ENCODE measurements around the gene POLN.

Gene POLN

DNA sequence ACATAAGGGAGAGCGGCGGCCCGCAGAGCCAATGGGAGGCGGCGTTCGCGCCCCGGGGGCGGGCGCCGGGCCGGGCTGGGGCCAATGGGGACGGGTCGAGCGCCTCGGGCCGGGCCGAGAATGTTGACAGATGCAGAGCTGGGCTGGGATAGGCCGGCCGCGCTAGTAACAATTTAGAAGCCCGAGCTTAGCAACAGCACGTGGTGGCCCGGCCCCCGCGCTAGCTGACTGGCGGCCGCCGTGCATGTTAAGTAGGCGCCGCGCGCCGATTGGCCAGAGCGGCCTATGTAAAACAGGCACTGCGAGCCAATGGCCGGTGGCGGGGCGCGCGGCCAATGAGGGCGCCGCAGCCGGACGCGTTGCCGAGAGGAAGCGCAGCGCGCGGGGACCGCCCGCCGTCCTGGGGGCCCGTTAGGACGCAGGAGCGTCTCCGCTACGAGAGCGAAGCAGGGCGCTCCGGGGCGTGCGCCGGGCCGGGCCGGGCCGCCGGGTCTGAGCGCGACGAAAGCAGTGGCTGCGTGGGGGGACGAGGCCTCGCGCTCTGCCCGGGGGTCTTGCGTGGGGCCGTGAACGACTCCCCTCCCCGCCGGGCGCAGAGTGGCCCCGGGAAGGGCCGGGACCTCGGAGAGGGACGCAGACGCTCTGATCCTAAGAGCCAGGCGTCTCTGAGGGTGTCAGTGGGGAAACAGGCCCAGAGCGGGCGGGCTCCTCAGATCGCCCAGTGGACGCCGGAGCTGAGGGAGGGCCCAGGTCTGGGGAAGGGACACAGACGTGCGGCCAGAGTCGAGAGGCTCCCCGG is 20.4 kb upstream of the POLN start:
- peak; percentile 86 to 98 for DNase-seq

GRCh38 chr4:2261853-2262144 is 19.9 kb upstream of the POLN start, which contains the start of gene MXD4:
Gene MXD4, minus strand, starts transcription at chr4:2262109. Its CDS starts 129 bp downstream, at chr4:2261980.
- DNase-seq, result no peak

DNA sequence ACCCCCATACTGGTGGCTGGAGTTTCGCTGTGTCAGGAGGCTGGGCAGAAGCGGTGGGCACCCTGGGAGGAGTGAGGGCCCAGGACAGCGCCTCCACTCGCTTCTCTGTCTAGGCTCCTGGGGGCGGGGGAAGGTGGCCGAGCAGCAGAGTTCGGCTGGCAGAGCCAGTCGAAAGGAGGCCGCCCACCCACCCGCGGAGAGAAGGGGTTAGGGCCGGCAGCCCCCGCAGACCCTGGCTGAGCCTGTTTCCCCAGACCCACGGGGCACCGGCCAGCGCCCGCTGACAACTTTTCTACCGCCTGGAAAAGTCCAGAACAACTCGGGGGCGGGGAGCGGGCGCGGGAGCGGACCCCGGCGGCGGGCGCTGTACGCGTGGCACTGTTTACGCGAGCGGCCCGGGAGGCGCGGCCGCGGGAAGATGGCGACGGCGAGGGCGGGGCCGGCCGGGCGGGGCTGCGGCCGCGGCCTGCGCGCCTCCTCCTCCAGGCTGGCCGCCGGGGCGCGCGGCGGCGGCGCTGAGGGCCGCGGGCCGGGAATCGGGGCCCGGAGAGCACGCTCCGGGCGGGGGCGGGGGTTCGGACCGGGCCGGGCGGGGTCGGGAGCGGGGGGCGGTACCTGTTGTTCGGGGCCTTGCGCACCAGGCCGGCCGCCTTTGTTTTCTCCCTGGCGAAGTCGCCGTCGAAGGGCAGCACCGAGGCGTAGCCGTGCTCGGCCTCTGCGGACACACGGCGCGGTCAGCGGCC is 19.4 kb upstream of the POLN start:
- DNase-seq, result no peak

- DNase-seq, result no peak
These were observed 18.6 kb upstream of the POLN start for GRCh38 chr4:2260344-2261109.

DNA sequence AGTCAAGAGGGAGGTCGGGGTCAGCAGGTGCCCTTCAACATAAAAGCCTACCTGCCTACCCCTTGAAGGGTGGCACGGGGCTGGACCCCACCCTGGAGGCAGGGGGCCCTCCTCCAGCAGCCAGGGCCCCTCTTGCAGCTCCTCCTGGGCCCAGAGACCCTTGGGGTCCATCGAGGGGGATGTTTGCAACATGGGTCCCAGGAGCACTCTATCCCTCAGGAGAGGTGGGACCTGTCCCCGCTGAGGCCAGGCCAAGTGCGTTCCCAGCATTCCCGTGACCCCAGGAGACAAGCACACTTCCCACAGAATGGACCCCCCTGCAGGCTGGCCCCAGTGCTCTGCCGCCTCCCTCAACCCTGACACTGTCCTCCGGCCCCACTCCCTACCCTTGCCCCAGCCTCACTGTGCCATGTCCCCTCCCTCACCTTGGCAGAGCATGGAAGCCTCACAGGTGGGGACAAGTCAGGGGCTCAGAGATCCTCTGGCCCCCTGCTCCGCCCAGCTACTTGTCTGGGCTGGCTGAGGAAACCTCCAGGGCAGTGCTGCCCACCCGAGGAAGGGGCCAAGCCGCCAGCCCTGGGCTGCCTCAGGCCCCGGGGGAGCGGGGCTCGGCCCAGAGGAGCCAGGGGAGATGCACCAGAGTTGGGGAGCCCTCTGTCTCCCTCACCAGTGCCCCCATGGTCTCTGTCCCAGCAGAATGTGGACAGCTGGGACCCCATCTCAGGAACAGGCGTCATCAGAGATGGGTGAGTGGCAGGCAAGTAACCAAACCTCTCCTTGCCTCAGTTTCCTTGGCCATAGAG is 17.8 kb upstream of the POLN start:
- no peak for DNase-seq

GRCh38 chr4:2259036-2259540 is 17.2 kb upstream of the POLN start:
- DNase-seq, result no peak

DNA sequence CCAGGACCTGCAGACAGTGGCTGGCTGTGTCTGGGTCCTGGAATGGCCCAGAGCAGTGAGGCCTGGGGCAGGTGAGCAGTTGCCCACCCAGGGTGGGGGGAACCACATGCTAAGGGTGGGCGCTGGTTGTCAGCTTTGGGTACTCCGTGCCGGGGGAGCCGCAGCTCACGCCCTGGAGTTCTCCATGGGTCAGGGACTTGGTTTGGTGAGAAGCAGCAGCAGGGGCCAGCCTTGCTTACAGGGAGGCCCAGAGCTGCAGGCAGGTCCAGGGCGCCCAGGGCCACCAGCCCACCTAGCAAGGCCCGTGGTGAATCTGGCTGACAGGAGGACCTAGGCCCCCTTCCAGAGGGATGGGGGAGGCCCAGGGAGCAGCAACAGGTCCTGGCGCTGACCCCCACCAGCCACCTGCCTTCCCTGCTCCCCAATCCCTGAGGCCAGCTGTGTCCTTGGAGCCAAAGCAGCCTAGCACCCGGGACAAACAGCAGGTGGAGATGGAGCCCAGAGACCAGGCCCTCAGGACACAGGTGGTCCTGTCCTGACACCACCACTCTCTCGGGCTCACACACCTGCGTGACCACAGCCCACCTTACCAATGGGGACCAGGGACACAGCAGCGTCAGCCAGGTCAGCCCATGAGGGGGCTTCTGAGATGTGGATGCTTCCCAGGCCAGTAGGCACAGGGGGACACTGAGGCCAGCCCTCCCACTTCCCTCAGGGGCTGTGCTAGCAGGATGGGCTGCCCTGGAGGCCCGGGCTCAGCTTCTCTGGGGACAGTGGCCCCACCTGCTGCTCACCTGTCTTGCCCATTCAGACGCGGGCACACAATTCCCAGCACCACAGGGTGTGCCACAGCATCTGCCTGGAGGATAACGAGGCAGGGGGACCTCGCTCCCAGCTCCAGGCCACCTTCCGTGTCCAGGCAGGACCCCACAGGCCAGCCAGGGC is 16.4 kb upstream of the POLN start:
- DNase-seq, result no peak

DNA sequence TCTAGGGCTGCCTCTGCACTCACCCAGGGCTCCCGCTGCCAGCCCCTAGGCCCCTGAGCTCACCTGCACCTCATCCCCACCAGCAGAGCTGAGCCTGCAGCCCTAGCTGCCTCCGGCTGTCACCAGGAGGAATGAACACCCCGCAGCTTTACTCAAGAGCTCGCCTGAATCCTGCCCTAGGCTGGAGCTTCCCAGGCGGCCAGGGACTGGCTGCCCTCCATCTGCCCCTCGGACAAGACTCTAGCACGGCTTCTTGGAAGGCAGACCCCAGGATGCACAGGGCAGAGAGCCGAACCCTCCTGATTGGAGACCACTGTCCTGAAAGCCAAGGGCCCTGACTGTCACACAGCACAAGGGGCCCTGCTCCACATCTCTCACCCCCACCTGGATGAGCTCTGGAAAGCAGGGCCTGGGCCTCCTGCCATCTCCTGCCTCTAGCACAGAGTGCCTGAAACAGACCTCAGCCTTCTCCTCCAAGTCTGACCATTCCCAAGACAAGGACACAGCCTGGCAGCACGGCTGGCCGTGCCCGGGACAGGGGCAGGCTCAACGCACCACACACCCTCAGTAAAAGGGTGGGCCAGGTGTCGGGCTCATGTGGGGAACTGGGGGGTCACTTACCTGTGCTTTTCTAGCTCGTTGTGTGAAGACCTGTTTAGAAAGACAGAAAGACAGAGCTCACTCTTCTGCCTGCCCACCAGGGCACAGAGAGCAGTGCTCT is 15.6 kb upstream of the POLN start:
- DNase-seq, result no peak

DNA sequence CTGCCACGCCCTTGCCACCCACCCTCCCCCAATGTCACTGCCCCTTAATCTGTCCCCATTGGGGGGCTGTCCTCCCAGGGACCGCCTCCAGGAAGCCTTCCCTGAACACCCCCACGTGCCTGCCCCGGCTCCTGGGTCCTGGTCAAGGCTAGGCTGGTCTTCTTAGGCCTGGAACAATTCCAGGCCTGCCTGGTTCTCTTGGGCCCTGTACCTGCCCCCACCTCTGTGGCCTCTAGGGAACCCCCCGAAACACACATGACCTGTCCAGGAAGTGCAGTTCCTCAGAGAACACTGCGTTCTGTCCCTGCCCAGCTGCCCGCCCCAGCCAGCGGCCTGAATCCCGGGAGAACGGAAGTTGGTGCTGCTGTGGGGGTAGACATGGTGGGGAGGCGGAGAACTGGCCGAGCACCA is 14.9 kb upstream of the POLN start:
- no peak for DNase-seq

DNA sequence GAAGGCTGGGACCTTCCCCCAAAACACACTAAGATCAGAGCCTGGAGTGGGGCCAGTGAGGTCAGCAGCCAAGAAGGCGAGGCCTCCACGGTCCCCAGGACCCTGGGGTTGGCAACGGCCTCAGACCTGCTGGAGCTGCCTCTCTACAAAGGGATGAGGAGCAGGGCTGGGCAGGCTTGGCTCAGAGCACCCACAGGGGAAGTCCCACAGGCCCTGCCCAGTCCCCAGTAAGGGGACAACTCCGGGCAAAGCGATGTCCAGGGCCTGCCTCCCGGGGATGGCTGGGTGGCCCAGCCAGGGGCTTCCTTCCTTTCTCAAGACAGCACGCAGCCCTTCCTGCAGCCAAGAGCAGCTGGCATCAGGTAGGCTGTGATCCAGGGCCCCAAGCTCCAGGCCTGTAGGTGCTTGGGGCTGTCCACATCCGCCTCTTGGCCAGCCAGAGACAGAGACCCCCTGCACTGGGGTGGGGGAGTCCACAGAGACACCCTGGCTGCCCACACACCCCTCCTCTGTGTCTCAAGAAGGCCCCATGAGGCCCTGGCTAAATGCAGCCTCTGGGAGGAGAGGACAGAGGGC is 14.3 kb upstream of the POLN start:
- DNase-seq, result no peak

DNA sequence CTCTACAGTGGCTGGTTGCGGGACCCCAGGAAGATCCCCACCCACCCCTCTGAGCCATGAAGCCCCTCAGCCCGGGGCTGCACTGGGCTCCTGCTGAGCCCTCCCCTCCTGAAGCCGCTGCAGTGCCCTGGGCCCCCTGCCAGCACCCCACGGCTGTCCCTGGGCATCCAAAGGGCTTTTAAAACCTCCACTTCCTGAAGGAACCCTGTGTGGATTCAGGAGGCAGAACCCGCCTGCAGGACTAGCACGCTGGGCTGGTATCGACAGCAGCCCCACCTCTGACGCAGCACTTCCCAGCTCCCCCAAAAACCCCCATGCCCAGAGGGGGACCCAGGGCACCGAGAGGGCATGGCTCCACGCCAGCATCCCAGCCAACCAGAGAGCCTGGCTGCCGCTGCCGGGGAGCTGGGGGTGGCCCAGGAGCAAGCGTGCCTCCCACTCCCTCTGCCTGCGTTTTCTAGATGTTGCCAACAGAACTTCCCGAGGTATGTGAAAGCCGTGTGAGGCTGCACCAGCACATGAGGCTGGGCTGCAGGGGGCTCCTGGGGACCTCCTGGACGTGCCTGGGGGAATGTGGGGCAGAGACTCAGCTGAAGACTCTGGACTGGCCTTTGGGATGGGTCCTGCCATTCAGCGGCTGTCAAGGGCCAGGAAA is 13.7 kb upstream of the POLN start:
- DNase-seq, result peak; percentile 24 to 35

DNA sequence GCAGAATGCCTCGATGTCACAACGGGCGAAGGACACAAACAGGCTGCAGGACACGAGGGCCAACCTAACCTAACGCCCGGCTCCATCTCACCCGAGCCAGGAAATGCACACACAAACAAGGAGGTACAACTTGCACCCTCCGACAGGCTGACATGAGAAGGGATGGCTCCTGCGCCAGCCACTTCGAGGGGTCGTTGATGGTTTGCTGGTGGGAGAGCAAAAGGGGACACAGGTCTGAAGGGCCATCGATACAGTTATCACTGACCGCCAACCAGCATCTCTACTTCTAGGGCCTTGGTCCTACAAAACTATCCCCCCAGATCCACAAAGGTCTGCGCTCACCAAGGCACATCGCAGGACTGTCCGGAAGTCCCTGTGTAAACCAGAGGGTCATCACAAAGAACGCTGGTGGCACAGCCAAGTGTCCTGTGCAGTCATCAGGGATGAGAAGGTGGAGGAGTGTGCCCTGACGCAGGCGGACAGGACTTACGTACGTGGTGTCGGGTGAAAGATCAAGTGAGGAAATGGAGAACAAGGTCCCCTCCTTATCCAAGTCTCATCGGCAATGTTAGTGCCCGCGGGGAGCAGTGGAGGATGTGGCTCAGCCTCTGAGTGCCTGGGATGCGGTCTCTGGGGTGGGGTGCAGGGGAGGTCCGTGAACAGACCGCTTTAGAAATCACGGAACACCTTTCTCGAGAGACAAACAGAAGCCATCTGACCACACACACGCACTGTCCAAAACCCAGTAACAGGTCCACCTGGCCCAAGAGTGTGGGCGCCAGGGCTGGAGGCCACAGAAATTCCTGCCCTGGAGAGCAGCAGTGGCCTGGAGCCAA is 13.0 kb upstream of the POLN start:
- peak in 1 of 2 experiments; percentile 19 for DNase-seq

DNA sequence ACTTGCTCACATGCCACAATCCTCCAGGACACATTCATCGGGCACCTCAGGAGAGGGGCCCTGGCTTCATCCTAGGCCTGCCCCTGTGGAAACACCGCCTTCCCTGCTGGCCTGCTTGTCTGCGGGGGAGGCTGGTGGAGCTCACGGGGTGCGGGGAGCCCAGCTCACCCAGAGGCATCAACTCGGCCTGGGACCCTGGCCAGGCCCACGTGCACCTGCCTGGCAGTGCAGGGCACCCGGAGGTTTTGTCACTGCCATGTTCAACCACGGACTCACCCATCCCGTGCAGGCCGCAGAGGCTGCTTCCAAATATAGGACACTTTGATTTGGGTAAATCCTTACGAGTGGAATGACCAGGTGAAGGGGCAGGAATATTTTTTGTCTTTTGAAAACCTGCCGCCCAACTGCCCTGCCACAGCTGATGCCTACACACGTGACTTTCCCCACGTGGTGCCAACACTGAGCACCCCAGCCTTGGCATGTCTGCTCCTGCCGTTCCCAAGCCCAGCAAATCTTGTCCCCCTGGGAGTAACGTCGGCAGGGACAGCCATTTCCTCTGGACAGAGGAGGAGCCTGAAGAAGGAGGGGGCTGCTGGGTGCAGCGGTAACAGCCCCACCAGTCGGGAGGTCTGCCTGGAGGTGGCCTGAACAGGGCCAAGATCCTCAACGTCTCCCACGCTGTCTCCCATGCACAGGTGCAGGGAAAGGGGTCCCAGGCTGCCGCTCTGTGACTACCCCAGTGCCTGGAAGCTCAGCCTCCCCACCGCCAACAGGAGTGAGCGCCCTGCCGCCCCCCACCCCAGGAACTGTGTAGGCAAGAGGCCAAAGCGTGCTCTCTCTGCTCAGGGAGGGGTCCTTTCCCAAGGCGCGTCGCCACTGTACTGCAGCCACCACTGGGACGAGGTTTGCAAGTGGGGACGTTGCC is 11.5 kb upstream of the POLN start:
- no peak for DNase-seq

DNA sequence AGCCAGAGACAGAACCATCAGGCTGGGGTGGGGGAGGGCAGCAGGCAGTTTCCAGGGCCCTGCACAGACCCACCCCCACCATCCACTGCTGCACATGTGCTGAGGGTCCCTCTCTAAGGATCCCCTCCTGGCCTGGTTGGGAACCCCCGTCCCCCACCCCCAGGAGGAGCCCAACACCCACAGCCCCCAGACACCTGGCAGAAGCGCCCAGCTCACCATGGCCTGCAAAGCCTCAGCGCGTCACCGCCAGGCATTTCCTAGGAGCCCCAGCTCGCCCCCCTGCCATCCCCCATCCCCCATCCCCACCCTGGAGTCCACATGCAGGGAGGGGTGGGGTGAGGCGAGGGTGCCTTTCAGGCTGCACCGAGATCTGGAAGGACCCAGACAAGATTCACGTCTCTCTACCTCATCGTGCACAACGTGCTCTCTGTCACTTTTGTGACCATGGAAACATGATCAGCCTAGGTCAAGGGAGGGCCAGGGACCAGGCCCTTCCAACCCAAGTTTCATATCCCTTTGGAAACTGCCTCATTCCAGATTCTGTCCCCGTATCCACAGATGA is 10.7 kb upstream of the POLN start:
- DNase-seq, result no peak

- DNase-seq, result no peak
These were observed 10.0 kb upstream of the POLN start for GRCh38 chr4:2251795-2252529.

DNA sequence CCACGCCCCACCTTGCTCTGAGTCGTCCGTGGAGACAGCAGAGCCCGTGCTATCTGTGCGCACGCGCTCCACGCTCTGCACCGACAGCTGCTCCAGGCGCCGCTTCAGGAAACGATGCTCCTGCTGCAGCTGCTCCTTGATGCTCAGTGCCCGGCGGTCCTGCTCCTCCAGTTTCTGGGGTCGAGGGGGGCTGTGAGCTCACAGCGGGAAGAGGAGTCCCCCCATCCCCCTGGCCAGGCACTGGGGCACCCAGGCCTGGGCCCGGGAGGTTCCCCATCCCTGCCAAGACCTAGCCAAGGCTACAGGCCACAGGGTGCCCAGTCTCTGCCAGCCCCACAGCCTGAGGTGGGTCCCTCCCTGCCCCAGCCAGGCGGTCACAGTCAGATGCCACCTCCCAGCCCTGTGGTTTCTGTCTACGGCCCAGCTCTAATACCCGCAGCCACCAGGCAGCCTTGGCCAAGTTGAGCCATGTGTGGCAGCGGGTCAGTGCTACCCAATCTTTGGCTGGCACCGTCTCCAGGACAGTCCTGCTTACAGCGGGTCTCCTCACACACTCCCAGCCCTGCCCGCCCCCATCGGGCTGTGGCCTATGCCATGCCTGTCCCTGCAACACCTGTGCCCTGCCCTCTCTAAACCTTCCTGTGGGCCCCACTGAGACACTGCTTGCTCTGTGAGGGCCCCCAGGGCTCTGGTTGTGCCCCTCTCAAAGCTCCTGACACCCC is 9.3 kb upstream of the POLN start:
- no peak for DNase-seq
